ENCODE data around the gene GRAMD1B.

The GRAMD1B gene

GRCh38 chr11:123566852-123567251, 136.8 kb downstream of the GRAMD1B start:
- no peaks in the 10 kb centered on the region for H3K79me2 ChIP-seq (ENCODE audit: insufficient read depth, low read length)
- no peaks in the 10 kb centered on the region for H3K4me1 ChIP-seq (ENCODE audit: insufficient read depth, low read length)
- no peak for TF ChIP-seq CTCF (IDR thresholded peaks at IDR 0.05; ENCODE audit: borderline replicate concordance, extremely low read depth, low read length, poor library complexity, severe bottlenecking)
- TF ChIP-seq EZH2 (IDR thresholded peaks at IDR 0.05; ENCODE audit: borderline replicate concordance, low read depth, low read length, severe bottlenecking): no peak
- no peaks in the 10 kb centered on the region for H3K27me3 ChIP-seq (ENCODE audit: insufficient read depth, low read length, poor library complexity)
- H3K27ac ChIP-seq (ENCODE audit: low read length): no peak overlapping the region
- H3K36me3 ChIP-seq (ENCODE audit: insufficient read depth, low read length): no peaks in the 10 kb centered on the region
- H2AFZ ChIP-seq (ENCODE audit: low read depth, low read length): no peak overlapping the region
- no peak overlapping the region for H3K4me2 ChIP-seq (ENCODE audit: insufficient read depth, low read length)
- H3K9ac ChIP-seq (ENCODE audit: low read depth, low read length): no peak overlapping the region
- H3K4me3 ChIP-seq (ENCODE audit: low read depth in 1 of 2, low read length in 2 of 2): no peak overlapping the region
- no peaks in the 10 kb centered on the region for H3K9me3 ChIP-seq (ENCODE audit: insufficient read depth, low read length, severe bottlenecking)
- ATAC-seq (ENCODE audit: insufficient read depth, low read depth): no peak
- H4K20me1 ChIP-seq (ENCODE audit: insufficient read depth, low read length): peaks cover 20% of the 10 kb centered on the region; the same call in 1 of the 2 replicates
- no peak for DNase-seq

GRCh38 chr11:123567466-123567865, 137.4 kb downstream of the GRAMD1B start:
- Histone ChIP-seq H3K27ac (ENCODE audit: low read length) (no peak overlapping the region), H3K4me2 (ENCODE audit: insufficient read depth, low read length) (no peak overlapping the region), H3K9me3 (ENCODE audit: insufficient read depth, low read length, severe bottlenecking) (no peaks in the 10 kb centered on the region), H3K4me1 (ENCODE audit: insufficient read depth, low read length) (no peaks in the 10 kb centered on the region), H3K4me3 (ENCODE audit: low read depth in 1 of 2, low read length in 2 of 2) (no peak overlapping the region), H3K79me2 (ENCODE audit: insufficient read depth, low read length) (no peaks in the 10 kb centered on the region), H3K27me3 (ENCODE audit: insufficient read depth, low read length, poor library complexity) (no peaks in the 10 kb centered on the region), H4K20me1 (ENCODE audit: insufficient read depth, low read length) (peaks cover 20% of the 10 kb centered on the region; the same call in 1 of the 2 replicates), H3K36me3 (ENCODE audit: insufficient read depth, low read length) (no peaks in the 10 kb centered on the region), H2AFZ (ENCODE audit: low read depth, low read length) (no peak overlapping the region), H3K9ac (ENCODE audit: low read depth, low read length) (no peak overlapping the region)
- DNase-seq (no peak), ATAC-seq (ENCODE audit: insufficient read depth, low read depth) (no peak)
- TF ChIP-seq CTCF (IDR thresholded peaks at IDR 0.05; ENCODE audit: borderline replicate concordance, extremely low read depth, low read length, poor library complexity, severe bottlenecking) (no peak), EZH2 (IDR thresholded peaks at IDR 0.05; ENCODE audit: borderline replicate concordance, low read depth, low read length, severe bottlenecking) (no peak)

- no peak overlapping the region for H3K4me3 ChIP-seq (ENCODE audit: low read depth in 1 of 2, low read length in 2 of 2)
- ATAC-seq (ENCODE audit: insufficient read depth, low read depth) (no peak), DNase-seq (no peak)
- H3K36me3 ChIP-seq (ENCODE audit: insufficient read depth, low read length): no peaks in the 10 kb centered on the region
- H4K20me1 ChIP-seq (ENCODE audit: insufficient read depth, low read length): peaks cover 20% of the 10 kb centered on the region; the same call in 1 of the 2 replicates
- no peaks in the 10 kb centered on the region for H3K79me2 ChIP-seq (ENCODE audit: insufficient read depth, low read length)
- no peak overlapping the region for H3K27ac ChIP-seq (ENCODE audit: low read length)
- H3K4me1 ChIP-seq (ENCODE audit: insufficient read depth, low read length): no peaks in the 10 kb centered on the region
- no peaks in the 10 kb centered on the region for H3K27me3 ChIP-seq (ENCODE audit: insufficient read depth, low read length, poor library complexity)
- no peak overlapping the region for H3K9ac ChIP-seq (ENCODE audit: low read depth, low read length)
- no peak overlapping the region for H3K4me2 ChIP-seq (ENCODE audit: insufficient read depth, low read length)
- H3K9me3 ChIP-seq (ENCODE audit: insufficient read depth, low read length, severe bottlenecking): no peaks in the 10 kb centered on the region
- no peak overlapping the region for H2AFZ ChIP-seq (ENCODE audit: low read depth, low read length)
- no peak for TF ChIP-seq EZH2 (IDR thresholded peaks at IDR 0.05; ENCODE audit: borderline replicate concordance, low read depth, low read length, severe bottlenecking)
- no peak for TF ChIP-seq CTCF (IDR thresholded peaks at IDR 0.05; ENCODE audit: borderline replicate concordance, extremely low read depth, low read length, poor library complexity, severe bottlenecking)
Measured at GRCh38 chr11:123568367-123568870, 138.3 kb downstream of the GRAMD1B start.
